Upper lobe of right lung (tissue), 1 donor: ENCODE results near the gene SLC25A21. TPM values are rescaled to one million over a fixed set of nuclear protein-coding genes. Genes with fewer than 3 reads are reported as not detected.
"Not testable (repeated sequence)": the region's sequence is repeated elsewhere in the genome, so short reads cannot be mapped to it uniquely, and the experiment has no call there.

Source experiments
- ATAC-seq: fragments of 200-7000 bp; cut with Tn5 transposase; one replicate; pipeline ENCODE4 v1.9.1; 2020; ENCODE audit warnings: mild to moderate bottlenecking, moderate library complexity
- DNase-seq: peaks from one replicate; pipeline ENCODE4 v3.0.0-alpha.2; 2020
- H3K27ac ChIP-seq: fragments of 200-600 bp; one replicate; pipeline ENCODE4 v1.8.0; 2022
- H3K27me3 ChIP-seq: fragments of 200-600 bp; one replicate; pipeline ENCODE4 v1.8.0; 2022; ENCODE audit warnings: mild to moderate bottlenecking
- H3K36me3 ChIP-seq: fragments of 200-600 bp; one replicate; pipeline ENCODE4 v1.8.0; 2022
- H3K4me1 ChIP-seq: fragments of 200-600 bp; one replicate; pipeline ENCODE4 v1.8.0; 2022
- H3K4me3 ChIP-seq: fragments of 200-600 bp; one replicate; pipeline ENCODE4 v1.8.0; 2022; ENCODE audit warnings: mild to moderate bottlenecking
- H3K9me3 ChIP-seq: fragments of 200-600 bp; one replicate; pipeline ENCODE4 v1.8.0; 2022
- intact Hi-C: fragments of 100-400 bp; cut with DNase I; formaldehyde crosslinking; loops from one replicate; pipeline ENCODE4 v1.11.0; 2022
- total RNA-seq: library from RNA; stranded (reverse); fragmentation: NEBNext Ultra II Directional; extraction: Animal tissue kit (Norgen Biotek cat#: 25700); gene quantifications from one replicate; pipeline ENCODE4 v1.2.1, GENCODE V29; 2021
- TF ChIP-seq, protein P1 (sequence below): fragments of 200-600 bp; IDR thresholded peaks from one replicate; pipeline ENCODE4 v1.8.0; 2022; ENCODE audit warnings: antibody characterized with exemption
- donor health status: DM: no; HTN: yes; CAD: no; lungs with severe emphysema.

SLC25A21 gene
- total RNA-seq, 1 donor from 2014 or later: 0.35 TPM

DNA sequence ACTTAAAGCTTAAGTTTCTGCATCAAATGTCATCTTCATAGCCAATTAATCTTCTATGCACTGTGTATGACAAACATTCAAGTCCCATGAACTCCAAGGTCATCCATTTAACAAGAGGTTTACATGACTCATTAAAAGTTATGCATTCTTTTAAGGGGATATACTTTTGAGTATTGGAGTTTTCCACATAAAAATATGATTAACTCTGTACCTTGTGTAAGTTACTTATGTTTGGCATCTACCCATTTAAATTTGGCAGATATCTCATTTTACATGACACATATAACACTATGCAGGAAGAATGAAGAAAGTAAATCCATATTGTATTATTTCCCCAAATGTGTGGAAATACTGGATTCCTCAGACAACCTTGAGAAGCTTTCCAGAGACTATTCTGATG lies 270.5 kb downstream of the SLC25A21 start:
- Histone ChIP-seq H3K9me3 (no peaks in the 10 kb centered on the region), H3K36me3 (no peaks in the 10 kb centered on the region), H3K27ac (no peak overlapping the region), H3K4me1 (no peaks in the 10 kb centered on the region), H3K27me3 (no peaks in the 10 kb centered on the region), H3K4me3 (no peak overlapping the region)
- intact Hi-C loops: no loop called here
- ATAC-seq (no peak), DNase-seq (no peak)
- TF ChIP-seq, protein P1, sequence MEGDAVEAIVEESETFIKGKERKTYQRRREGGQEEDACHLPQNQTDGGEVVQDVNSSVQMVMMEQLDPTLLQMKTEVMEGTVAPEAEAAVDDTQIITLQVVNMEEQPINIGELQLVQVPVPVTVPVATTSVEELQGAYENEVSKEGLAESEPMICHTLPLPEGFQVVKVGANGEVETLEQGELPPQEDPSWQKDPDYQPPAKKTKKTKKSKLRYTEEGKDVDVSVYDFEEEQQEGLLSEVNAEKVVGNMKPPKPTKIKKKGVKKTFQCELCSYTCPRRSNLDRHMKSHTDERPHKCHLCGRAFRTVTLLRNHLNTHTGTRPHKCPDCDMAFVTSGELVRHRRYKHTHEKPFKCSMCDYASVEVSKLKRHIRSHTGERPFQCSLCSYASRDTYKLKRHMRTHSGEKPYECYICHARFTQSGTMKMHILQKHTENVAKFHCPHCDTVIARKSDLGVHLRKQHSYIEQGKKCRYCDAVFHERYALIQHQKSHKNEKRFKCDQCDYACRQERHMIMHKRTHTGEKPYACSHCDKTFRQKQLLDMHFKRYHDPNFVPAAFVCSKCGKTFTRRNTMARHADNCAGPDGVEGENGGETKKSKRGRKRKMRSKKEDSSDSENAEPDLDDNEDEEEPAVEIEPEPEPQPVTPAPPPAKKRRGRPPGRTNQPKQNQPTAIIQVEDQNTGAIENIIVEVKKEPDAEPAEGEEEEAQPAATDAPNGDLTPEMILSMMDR: no peak

DNA sequence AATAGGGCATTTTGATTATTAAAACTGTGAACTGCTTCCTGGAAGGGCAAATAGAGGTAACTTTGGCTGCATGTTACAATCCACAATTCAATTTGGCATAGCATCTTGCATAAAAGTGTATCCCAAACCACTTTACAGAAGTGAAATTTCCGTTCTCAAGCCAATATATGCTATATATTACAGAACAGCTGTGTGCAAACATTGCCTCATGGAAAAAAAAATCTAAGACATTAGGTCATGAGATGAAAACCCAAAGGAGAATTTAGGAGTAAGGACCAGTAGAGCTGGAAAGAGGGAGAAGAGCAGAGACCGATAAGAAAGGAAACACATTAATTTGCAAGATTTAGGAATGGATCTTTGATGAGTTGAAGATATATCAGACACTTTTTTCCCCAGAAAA lies 271.6 kb downstream of the SLC25A21 start:
- ATAC-seq (no peak), DNase-seq (no peak)
- no peak overlapping the region for H3K4me3 ChIP-seq
- H3K36me3 ChIP-seq: no peaks in the 10 kb centered on the region
- H3K27ac ChIP-seq: no peak overlapping the region
- H3K9me3 ChIP-seq: no peaks in the 10 kb centered on the region
- H3K4me1 ChIP-seq: no peaks in the 10 kb centered on the region
- TF ChIP-seq, protein P1: no peak
- H3K27me3 ChIP-seq: no peaks in the 10 kb centered on the region
- intact Hi-C loops: no loop called here

DNA sequence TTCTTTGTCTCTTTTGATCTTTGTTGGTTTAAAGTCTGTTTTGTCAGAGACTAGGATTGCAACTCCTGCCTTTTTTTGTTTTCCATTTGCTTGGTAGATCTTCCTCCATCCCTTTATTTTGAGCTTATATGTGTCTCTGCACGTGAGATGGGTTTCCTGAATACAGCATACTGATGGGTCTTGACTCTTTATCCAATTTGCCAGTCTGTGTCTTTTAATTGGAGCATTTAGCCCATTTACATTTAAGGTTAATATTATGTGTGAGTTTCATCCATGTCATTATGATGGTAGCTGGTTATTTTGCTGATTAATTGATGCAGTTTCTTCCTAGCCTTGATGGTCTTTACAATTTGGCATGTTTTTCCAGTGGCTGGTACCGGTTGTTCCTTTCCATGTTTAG lies 276.1 kb downstream of the SLC25A21 start:
- H3K27me3 ChIP-seq, ATAC-seq, H3K4me1 ChIP-seq, DNase-seq, H3K27ac ChIP-seq, H3K36me3 ChIP-seq, H3K4me3 ChIP-seq, intact Hi-C loops, H3K9me3 ChIP-seq: not testable (repeated sequence)

DNA sequence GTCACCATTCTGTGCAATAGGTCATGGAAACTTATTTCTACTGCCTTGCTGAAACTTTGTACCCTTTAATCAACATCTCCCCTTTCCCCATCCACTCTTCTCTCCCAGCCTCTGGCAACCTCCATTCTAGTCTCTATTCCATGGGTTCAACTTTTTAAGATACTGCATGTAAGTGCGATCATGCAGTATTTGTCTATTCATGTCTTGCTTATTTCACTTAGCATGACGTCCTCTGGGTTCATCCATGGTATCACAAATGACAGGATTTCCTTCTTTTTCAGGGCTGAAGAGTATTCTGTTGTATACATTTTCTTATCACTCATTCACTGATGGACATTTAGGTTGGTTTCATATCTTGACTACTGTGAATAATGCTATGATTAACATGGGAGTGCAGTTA lies 288.4 kb downstream of the SLC25A21 start:
- H3K4me1 ChIP-seq: no peaks in the 10 kb centered on the region
- H3K27me3 ChIP-seq: no peaks in the 10 kb centered on the region
- H3K36me3 ChIP-seq: no peaks in the 10 kb centered on the region
- ATAC-seq (no peak), DNase-seq (no peak)
- TF ChIP-seq, protein P1: no peak
- intact Hi-C loops: no loop called here
- no peak overlapping the region for H3K4me3 ChIP-seq
- no peak overlapping the region for H3K27ac ChIP-seq
- no peaks in the 10 kb centered on the region for H3K9me3 ChIP-seq

DNA sequence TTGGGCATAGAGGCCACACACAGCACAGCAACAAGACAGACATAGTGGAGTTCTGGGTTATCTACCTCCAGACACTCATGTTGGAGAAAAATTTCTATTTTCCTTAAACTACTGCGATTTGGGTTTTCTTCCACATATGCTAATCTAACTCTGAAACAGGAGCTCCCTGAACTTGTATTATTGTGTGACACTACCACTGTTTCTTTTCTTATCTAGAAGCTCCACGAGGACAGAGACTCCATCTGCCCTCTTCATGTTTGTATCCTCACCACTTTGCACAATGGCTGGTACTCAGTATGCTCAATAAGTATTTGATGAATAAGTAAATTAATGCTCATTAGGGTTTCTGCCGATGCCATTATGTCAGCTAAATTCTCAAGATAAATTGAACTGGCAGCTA lies 292.1 kb downstream of the SLC25A21 start:
- no peak for ATAC-seq
- Histone ChIP-seq H3K4me3 (no peak overlapping the region), H3K4me1 (no peaks in the 10 kb centered on the region), H3K27ac (no peak overlapping the region), H3K27me3 (no peaks in the 10 kb centered on the region), H3K36me3 (no peaks in the 10 kb centered on the region), H3K9me3 (no peaks in the 10 kb centered on the region)
- no peak for DNase-seq
- intact Hi-C loops: no loop called here
- TF ChIP-seq, protein P1: no peak

DNA sequence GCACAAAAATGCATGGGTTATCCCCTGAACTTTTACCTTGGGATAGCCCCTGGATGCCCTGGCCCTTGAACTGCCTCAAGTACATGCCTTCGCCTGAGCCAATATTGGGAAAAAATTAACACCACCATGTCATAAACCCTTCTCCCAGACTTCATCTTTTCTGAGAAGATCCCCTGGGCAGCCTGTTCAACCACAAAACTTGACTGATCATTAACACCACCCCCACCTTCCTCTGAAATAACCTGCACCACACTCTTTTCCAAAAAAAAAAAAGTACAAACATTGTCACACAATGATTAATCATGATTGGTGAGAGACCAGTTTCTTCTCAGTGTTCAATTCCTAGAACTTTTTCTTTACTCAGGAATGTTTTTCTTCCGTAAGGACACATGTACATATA lies 292.8 kb downstream of the SLC25A21 start:
- ATAC-seq: no peak
- Histone ChIP-seq H3K9me3 (no peaks in the 10 kb centered on the region), H3K36me3 (no peaks in the 10 kb centered on the region), H3K27ac (no peak overlapping the region), H3K4me1 (no peaks in the 10 kb centered on the region), H3K4me3 (no peak overlapping the region), H3K27me3 (no peaks in the 10 kb centered on the region)
- DNase-seq: no peak
- TF ChIP-seq, protein P1: no peak
- intact Hi-C loops: no loop called here
